KBM-7 (cell line): ENCODE data around the gene CCL18.
"Not testable (repeated sequence)": the region's sequence is repeated elsewhere in the genome, so short reads cannot be mapped to it uniquely, and the experiment has no call there.

Experiments used
- DNase-seq: peaks from one replicate; pipeline ENCODE4 v3.0.0-alpha.2; 2015
- in situ Hi-C: fragments of 300-500 bp; cut with MboI; formaldehyde crosslinking; loops from 2 replicates; pipeline ENCODE4 v1.14.3; 2020; ENCODE audit warnings: low sequenced_read_pairs, low pct_unique_long_range_greater_than_20kb, mixed read lengths

Gene CCL18

GRCh38 chr17:36063786-36064541 lies at the start of gene CCL18:
CCL18 (plus strand) TSS chr17:36064272; CDS start chr17:36064343, 71 bp downstream.
- no peak for DNase-seq
- in situ Hi-C loops = no loop called here

GRCh38 chr17:36014946-36015345 lies 49.1 kb upstream of the CCL18 start:
- no peak for DNase-seq
- in situ Hi-C loops = no loop called here

GRCh38 chr17:36015895-36016294 lies 48.2 kb upstream of the CCL18 start:
- DNase-seq, in situ Hi-C loops: not testable (repeated sequence)

GRCh38 chr17:36016555-36016954 lies 47.5 kb upstream of the CCL18 start:
- no peak for DNase-seq
- in situ Hi-C loops = no loop called here

GRCh38 chr17:36017799-36018198 lies 46.3 kb upstream of the CCL18 start, which contains the start of gene CCL23:
CCL23 (minus strand) TSS chr17:36017972; CDS start chr17:36017897, 75 bp downstream.
- in situ Hi-C loops = no loop called here
- peak; percentile 20 for DNase-seq

GRCh38 chr17:36019423-36019822 lies 44.6 kb upstream of the CCL18 start:
- in situ Hi-C loops = no loop called here

GRCh38 chr17:36024106-36024869 lies 39.8 kb upstream of the CCL18 start:
- no peak for DNase-seq
- in situ Hi-C loops = no loop called here

More at GRCh38 chr17:36019423-36019822, 44.6 kb upstream of the CCL18 start:
- DNase-seq = no peak

- in situ Hi-C loops = no loop called here
- DNase-seq = no peak
Observed at GRCh38 chr17:36027761-36028160, 36.3 kb upstream of the CCL18 start.

- DNase-seq = no peak
- in situ Hi-C loops = no loop called here
Observed at GRCh38 chr17:36030956-36031355, 33.1 kb upstream of the CCL18 start.

GRCh38 chr17:36034127-36034526 lies 29.9 kb upstream of the CCL18 start:
- in situ Hi-C loops = no loop called here
- peak; percentile 60 for DNase-seq

GRCh38 chr17:36036235-36036634 lies 27.8 kb upstream of the CCL18 start:
- DNase-seq = peak; percentile 82
- in situ Hi-C loops = no loop called here

- in situ Hi-C loops = no loop called here
- DNase-seq = no peak
Observed at GRCh38 chr17:36048066-36048465, 16.0 kb upstream of the CCL18 start.

GRCh38 chr17:36049643-36050042 lies 14.4 kb upstream of the CCL18 start:
- in situ Hi-C loops = no loop called here
- no peak for DNase-seq

GRCh38 chr17:36055171-36055570 lies 8.9 kb upstream of the CCL18 start:
- no peak for DNase-seq
- in situ Hi-C loops = no loop called here

GRCh38 chr17:36055921-36056520 lies 8.1 kb upstream of the CCL18 start:
- DNase-seq = no peak
- in situ Hi-C loops = no loop called here

GRCh38 chr17:36057911-36058310 lies 6.2 kb upstream of the CCL18 start:
- no peak for DNase-seq
- in situ Hi-C loops = no loop called here

GRCh38 chr17:36059406-36059805 lies 4.7 kb upstream of the CCL18 start:
- DNase-seq = no peak
- in situ Hi-C loops = no loop called here

- in situ Hi-C loops = no loop called here
- no peak for DNase-seq
Observed at GRCh38 chr17:36060816-36061215, 3.3 kb upstream of the CCL18 start.

GRCh38 chr17:36066365-36066985 lies 2.4 kb downstream of the CCL18 start:
- no peak for DNase-seq
- in situ Hi-C loops = no loop called here

GRCh38 chr17:36068524-36068923 lies 4.5 kb downstream of the CCL18 start:
- no peak for DNase-seq
- in situ Hi-C loops = no loop called here
